GM18951 (cell line): ENCODE results near the gene MKS1.

Experiments used
- POLR2A ChIP-seq: IDR thresholded peaks from 4 replicates; pipeline ENCODE4 v1.6.1; 2011; ENCODE audit warnings: mild to moderate bottlenecking; ENCODE audit not compliant: insufficient read length, insufficient read depth; ENCODE audit errors: extremely low read depth
- in situ Hi-C: fragments of 300-500 bp; cut with MboI; formaldehyde crosslinking; loops from one replicate; pipeline ENCODE4 v1.12.0; 2022; ENCODE audit warnings: low sequenced_read_pairs, mixed read lengths, inconsistent platforms; ENCODE audit not compliant: unreplicated experiment

The MKS1 gene

DNA sequence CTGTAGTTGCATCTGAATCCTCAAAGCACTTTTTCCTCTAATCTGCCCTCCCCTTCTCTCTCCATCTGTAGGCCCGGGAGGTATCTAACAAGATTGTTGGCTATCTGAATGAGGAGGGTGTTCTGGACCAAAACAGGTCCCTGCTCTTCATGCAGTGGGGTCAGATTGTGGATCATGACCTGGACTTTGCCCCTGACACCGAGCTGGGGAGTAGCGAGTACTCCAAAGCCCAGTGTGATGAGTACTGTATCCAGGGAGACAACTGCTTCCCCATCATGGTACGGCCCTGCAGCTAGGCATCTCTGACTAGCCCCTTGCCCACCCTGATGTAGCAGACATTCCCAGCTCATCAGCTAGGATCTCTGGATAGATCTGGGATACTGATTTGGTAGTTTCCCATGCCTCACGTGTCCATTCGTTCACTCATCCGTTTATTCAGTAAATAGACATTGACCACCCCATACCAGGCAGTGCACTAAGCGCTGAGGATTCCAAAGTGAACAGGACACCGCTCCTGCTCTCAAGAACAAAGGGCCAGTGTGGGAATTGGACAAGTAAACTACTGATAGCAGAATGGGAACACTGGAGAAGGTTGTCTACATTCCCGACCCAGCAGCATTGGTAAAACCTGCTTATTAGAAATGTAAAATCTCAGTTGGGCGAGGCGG lies 31.4 kb upstream of the MKS1 start:
- in situ Hi-C loops = no loop called here
- TF ChIP-seq POLR2A = no peak

DNA sequence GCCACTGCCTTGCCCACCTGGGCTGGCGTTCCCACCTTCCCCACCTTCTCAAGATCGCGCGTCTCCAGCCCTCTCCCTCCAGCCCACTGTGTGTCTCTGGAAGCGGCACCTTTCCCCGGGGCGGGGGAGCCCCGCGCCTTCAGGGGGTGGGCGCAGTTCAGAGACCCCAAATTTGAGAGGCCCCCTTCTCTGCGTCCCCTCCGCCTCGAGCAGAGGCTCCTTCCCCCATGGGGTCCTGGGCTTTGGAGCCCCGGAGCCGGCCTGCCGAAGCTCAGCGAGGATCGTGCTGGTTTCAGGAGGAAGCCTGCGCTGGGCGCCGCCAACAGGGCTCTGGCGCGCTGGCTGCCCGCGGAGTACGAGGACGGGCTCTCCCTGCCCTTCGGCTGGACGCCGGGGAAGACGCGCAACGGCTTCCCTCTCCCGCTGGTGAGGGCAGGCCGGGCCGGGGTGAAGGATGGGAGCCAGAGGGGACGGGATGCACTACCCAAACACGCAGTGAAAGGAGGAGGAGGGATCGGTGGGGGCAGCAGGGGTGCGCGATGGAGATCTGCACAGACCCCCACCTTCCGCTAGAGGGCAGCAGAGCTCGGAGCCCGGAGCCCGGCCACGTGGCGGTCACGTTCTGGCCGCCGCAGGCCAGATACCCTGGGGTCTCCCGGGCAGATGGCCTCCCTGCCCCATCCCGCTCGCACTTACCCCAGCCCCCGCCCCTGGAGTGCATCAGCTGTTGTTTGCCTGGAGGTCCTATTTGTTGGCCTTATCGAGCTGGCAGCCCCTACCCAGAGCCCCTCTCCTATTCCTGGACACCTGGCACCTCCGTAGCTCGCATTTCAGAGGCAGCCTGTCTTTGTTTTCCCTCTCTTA lies 30.4 kb upstream of the MKS1 start:
- in situ Hi-C loops = no loop called here
- no peak for TF ChIP-seq POLR2A

DNA sequence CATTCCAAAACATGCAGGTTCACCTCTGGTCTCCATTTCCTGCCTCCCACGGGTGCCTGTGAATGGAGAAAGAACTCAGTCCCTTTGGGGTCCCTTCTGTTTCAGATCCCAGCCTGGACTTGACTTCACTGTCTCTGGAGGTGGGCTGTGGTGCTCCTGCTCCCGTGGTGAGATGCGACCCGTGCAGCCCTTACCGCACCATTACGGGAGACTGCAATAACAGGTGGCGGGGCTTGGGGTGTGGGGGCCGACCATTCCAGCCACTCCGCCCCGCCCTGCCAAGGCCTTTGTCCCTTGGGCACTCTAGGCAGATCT lies 29.9 kb upstream of the MKS1 start:
- in situ Hi-C loops = no loop called here
- no peak for TF ChIP-seq POLR2A

DNA sequence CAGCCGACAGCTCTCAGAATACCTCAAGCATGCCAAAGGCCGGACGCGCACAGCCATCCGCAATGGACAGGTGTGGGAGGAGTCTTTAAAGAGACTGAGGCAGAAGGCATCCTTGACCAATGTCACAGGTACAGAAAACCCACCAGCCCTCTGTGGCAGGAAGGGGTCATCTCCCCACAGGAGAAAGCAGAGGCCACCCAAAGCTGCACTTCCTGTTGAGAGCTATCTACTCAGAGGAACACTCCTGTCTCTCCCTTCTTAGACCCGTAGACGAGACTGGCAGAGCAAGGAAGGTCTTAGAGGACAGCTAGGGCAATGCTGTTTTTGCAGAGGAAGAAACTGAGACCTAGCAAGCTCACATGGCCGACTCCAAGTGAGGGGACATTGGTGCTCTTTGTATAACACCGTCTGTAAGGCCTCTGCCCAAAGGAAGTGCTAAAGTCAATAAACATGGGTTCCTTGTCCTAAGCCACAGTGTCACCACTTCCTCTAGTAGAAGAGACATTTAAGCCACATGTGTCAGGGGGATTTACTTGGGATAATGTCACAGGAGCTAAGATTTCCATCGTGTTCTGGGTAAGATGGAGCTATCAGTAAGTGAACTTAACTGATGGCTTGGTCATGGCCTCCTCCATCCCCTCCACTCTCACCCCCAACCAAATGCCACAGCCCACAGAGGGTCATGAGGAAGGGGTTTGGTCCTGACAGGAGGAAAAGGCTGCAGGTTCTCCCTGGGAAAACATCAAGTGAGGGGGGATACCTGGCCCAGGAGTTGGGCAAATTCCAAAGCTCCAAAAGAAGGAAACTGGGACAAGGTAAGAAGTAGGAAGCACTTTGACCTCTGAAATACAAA lies 28.7 kb upstream of the MKS1 start:
- TF ChIP-seq POLR2A = no peak
- in situ Hi-C loops = no loop called here

DNA sequence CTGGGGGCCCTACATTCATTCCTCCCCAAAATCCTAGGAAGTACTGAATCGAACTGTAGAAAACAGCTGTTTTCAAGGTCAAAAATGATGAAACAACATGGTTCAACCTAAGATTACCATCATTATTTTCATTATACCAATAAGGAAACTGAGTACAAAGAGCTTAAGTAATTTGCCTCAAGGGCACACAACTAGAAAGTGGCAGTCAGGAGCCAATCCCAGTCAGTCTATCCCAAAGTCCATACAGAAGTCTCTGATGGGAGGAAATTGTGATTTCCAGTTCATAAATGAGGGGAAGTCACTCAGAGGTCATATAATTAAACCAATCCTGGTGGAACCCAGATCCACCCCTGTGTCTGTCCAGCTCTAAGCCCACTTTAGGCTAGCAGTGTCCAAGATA lies 27.7 kb upstream of the MKS1 start:
- in situ Hi-C loops = no loop called here
- no peak for TF ChIP-seq POLR2A

DNA sequence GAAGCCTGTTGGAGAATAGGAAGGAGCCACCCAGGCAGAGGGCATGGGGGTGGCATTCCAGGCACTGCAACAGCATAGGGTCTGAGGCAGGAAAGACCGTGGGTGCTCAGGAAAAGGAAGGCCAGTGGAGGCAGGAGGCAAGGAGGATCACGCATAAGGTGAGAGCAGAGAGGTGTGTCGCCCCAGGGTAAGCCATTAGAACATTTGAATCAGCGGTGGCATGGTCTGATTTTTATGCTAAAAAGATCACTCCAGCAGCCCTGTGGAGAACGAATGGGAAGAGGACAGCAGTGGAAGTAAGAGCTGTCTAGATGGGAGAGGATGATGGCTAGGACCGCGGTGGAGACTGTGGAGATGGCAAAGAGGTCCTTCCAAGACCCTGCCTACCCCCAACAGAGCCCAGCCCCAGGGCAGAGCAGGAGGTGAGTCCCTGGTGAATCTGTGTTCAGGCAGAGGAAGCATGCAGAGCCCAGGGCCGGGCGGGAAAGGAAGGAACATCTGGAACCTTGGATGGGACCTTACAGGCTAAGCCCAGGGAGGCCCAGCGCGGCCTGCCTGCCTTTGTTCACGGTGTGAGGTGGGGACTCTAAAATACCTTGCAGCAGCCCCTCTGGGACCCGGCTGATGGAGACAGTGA lies 27.2 kb upstream of the MKS1 start:
- TF ChIP-seq POLR2A = no peak
- in situ Hi-C loops = no loop called here

DNA sequence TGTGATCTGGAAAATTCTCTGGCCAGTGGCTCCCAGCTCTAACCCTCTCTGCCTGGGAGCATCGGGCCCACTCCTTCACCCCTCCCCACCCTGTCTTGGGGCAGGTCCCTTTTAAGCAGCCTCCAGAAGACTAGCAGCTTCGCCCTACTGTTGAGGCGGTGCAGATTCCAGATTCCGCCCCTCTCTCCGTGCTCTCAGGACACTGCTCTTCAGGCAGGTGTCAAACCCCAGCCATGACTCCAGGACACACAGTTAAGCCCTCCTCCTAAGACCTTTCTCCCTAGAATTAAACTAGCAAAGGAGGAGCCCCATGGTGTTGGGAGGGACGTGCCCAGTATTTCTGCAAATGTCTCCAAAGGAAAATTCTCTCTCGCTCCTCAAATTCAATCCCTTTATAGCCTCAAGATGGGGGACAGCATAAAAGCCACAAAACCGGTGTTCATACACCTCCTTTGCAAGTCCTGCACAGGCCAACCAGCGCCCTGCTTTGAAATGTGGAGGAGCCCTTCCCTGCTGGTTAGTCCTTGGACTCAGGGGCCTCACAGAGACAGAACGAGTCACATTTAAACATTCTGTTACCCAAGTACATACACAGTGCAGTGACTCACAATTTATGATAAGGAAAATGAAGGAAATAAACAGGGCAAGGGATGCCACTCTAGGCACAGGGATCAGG lies 26.5 kb upstream of the MKS1 start:
- in situ Hi-C loops = no loop called here
- no peak for TF ChIP-seq POLR2A

DNA sequence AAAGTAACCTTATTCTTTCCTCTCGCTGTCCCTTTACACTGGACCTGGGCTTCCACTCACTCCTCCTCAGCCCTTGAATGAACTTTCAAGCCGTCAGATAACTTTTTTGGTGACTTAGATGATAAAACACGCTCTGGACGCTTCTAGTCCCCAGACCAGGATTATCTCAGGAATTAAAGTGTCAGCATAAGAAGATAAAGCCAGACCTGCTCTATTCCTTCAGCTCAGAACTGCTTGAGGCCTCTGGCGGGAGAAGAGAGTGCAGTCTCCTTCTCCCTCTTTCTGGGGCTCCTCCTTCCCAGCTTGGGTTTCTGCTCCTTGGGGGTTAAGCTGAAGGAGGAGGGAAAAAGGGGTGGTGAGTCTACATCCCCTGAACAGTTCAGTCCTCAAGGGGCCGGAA lies 25.9 kb upstream of the MKS1 start:
- no peak for TF ChIP-seq POLR2A
- in situ Hi-C loops = no loop called here

DNA sequence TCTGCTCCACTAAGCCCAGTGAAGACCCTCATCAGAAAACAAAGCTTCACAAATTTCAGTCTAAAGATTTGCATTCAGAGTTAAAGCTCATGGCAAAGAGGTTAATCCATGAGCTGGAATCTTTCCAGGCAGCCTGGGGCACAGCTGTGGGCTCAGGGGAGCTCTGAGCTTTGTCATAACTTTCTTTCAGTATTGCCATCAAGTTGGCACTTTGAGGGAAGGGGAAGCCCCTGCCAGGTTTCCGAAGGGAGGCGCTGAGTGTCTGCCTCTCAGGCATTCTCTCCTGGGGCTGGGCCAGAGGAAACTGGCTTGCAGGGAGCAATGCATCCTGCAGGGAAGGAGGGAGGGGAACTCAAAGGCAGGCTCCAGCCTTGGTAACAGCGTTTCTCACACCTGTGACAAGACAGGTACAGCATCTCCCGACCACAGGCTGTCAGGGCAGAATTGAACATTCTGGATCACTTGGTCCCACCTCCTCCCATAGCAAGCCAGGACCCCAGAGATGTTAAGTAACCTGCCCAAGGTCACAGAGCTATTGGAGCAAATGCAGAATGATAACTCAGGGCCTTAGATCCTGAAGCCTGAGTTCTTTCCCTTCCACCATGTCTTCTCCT lies 23.2 kb upstream of the MKS1 start:
- in situ Hi-C loops = no loop called here
- no peak for TF ChIP-seq POLR2A

DNA sequence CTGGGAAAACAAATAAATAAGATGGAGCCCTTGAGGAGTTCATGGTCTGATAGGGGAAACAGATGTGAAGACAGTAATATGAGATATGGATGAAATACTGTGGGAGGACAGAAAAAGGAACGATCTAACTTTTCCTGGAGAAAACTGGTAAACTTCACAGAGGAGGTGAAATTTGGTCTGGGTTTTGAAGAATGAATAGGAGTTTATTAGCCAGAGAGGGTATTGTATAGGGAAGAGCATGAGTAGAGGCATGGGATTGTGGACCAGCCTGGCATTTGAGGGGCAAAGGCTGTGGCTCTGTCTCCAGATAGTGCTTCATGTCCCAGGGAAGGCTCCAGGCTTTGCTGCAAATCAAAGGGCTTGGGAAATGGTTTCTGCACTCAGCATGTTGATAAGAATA lies 20.9 kb upstream of the MKS1 start:
- no peak for TF ChIP-seq POLR2A
- in situ Hi-C loops = no loop called here

DNA sequence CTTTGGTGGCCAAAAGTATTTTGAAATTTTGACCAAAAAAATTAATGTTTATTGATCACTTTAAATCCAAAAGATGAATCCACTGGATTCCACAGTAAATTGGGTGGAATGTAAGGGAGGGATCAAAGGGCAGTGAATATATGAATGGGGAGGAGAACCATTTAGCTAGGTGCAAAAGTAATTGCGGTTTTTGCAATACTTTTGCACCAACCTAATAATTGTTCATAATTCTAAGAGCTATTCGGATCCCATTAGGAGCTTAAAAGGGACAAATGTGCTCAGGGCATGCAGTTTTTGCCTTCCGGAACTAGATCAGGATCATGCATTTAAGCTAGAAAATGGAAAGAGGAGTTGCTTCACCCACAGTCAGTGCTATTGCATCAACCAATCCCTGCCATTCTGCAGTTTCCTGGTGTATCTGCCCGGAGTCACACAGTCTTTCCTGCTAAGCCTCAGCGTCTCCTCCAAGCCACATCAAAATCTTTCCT lies 19.1 kb upstream of the MKS1 start, which contains the start of gene LPO:
TSS of gene LPO (plus strand) at position 438 of the 488 bp plus-strand sequence. CDS start 4,396 bp downstream, outside the sequence.
- in situ Hi-C loops = no loop called here

DNA sequence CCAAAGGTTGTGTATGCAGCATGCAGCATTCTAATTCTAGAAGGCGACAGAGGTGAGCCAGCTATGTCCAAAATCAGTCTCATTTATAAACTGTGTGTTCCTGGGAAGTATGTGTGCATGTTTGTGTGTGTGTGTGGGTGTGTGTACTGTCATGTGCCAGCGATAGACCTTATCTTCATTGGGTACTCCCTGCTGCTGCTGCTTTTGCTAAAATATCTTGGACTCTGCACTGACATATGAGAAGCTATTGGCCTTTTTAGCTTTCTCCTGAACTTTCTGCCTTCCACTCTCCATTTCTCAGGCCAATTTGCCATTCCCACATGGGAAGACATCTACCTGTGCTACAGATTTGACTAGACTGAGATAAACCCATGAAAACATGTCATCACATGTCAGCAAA lies 17.3 kb upstream of the MKS1 start:
- no peak for TF ChIP-seq POLR2A
- in situ Hi-C loops = no loop called here

More for the DNA sequence above, 19.1 kb upstream of the MKS1 start, which contains the start of gene LPO:
- TF ChIP-seq POLR2A = no peak
